Limb (tissue), 2 donors: ENCODE data around the gene CDH4.
A peak's percentile ranks its signal among the peaks of the same experiment; 100 is the strongest.

Experiments used
- DNase-seq, 2 donors: peaks; one replicate each; pipeline ENCODE4 v3.0.0-alpha.2; 2016; ENCODE audit errors: extremely low spot score in 2 of 2

CDH4 gene

GRCh38 chr20:61600016-61600415, 348.0 kb downstream of the CDH4 start:
- peak in 1 of 2 donors; percentile 38 for DNase-seq

DNA sequence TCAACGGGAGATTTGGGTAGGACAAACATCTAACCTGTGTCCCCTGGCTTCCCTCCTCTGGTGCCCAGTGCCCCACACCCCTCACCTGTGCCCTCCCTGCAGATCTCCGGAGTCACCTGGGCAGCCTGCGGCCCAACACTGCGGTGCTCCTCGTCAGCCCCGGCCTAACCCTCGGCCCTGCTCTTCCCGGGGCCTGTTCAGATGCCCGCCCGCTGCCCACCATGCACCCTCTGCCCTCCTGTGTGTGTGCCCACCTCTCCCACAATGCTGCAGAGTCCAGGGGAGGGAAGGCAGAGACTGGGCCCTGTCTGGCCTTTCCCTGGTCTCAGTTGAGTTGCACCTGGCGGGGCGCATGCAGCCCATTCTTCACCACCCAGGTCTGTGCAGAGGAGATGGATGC, 349.3 kb downstream of the CDH4 start:
- no peak for DNase-seq

DNA sequence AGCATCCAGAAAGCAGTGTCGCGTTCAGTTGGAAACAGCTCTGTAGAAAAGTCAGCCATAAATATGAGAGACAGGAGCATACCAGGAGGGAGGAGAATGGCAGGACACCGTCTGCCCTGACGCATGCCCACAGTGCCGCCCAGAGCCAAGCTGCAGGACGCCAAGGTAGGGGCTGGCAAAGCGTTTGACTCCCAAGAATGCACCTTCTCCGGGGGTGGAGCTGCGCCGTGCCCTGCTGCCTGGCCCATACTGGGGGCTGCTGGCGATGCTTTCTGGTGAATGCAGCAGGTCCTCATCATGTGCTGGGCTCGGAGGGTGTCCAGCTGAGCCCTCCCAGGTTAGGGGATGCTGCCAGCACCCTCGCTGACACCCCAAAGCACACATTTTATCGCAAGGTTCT, 349.8 kb downstream of the CDH4 start:
- DNase-seq: no peak

DNA sequence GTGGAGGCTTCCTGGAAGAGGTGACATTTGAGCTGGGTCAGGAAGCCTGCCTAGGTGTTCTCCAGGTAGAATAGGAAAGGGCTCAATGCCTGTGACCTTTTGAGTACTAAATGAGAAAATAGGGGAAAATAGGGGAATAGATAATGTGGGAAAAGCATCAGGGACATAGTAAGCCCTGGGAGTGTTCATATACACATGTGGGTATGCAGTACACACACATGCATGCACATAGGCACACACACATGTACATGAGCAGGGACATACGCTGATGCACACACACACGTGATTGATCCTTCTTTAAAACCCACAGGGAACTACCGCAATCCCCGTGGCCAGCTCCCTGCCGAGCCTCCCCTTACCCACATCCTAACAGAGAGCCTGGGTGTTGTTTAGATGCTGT, 351.7 kb downstream of the CDH4 start:
- DNase-seq: no peak

DNA sequence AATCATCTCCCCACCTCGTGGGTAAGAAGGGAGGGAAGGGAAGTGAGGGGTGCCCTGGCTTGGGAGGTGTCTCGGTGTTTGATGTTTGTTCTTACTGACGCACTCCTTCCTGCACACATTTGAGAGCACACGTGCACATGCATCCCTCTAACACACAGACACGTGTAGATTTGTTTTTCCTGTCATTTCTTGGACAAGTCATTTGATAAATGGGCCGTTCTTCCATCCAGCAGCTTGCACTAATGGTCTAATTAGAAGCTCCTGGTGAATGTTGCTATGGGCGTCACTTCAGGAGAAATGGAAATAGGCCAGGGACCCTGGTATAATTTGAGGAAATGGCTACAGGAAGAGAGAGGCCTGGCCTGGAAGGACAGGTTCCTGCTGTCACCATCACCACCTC, 352.5 kb downstream of the CDH4 start:
- no peak for DNase-seq

GRCh38 chr20:61605283-61605682, 353.2 kb downstream of the CDH4 start:
- DNase-seq: no peak

- DNase-seq: no peak
These were observed 353.9 kb downstream of the CDH4 start for GRCh38 chr20:61605862-61606557.

DNA sequence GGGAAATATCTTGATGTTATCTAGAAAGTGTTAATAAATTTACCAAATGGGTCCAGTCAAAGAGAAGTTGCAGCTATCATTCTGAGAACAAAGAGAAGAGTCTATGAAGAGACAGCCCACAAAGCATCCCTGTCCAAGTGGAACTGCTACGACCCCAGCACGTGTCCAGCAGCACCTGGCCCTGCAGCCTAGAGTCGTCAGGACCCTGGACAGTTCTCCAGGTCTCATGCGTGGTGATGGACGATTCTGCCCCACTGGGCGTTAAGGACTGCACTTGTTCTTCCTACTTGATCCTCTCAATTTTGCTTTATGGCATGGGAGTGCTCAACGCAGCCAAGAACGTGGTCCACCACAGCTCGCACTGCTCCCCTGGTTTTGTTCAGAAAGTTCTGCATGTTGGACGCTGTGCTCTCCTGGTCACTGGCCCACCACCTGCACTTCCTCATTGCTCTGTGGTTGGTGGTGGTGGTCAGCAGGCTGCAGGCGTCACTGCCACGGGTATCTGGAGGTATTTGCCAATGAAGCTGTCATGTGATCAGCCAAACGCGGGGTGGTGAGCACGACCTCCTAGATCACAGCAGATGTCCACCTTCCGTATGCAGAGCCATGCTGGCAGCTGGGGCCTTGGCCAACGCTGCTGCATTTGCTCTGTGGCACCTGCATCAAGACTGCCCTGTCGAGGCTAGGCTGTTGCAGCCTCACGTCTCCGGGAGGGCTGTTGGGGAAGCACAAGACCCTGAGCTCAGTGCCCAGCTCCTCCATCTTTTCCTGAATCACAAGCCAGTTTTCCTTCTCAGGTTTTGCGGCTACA, 356.4 kb downstream of the CDH4 start:
- DNase-seq: peak in 1 of 2 donors; percentile 64

GRCh38 chr20:61609461-61609860, 357.4 kb downstream of the CDH4 start:
- DNase-seq: no peak

DNA sequence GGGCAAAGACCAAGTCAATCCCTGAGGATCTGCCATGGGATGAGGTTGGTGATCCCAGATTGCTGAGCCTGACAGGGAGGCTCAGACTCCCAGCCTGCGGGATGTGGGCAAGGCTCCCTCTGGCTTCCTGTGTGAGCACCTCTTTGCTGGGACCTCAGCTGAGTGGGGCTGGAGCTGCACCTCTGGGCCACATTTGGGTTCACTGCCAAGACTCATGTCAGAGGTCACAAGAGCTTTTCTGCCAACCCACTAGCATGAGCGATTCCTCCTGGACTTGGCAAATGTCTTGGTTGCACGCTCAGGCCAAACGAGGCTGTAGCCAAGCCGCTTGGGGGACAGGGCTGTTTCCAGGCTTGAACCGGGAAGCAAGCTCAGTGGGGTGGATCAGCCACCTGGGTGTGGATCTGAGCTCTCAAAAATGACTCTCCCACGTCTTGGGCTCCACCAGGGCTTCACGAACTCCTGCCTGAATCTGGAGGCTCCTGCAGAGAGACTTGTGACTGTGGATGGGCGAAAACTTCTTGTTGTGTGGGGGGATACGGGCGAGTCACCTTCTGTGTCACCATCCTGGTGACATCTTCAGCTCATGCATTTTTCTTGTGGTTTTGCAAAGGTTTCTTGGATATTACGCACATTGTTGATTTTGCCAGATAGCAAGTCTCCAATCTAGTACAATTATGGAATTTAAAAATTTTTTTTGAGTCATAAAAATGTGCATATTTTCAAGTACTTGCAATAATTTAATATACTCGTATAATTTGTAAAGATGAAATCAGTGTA, 359.5 kb downstream of the CDH4 start:
- DNase-seq: no peak

GRCh38 chr20:61613917-61614705, 362.1 kb downstream of the CDH4 start:
- DNase-seq: no peak

DNA sequence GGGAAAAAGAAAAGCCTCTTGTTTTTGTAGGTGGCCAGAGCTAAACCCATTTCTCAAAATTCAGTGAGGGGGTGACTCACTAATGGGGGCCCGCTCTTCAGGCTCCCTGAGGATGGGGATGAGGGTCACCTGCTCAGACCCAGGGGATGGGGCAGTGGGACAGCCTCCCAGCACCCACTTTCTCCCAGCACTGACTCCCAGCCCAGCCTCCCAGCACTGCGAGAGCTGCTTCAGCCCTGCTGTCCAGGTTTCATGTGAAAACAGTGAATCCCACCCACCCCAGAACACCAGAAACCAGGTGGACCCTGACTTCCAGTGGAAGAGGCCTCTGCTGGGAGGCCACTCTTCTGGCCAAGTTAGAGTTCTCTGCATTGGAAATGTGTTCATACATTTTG, 362.6 kb downstream of the CDH4 start:
- DNase-seq: no peak

GRCh38 chr20:61615806-61616205, 363.7 kb downstream of the CDH4 start:
- no peak for DNase-seq

DNA sequence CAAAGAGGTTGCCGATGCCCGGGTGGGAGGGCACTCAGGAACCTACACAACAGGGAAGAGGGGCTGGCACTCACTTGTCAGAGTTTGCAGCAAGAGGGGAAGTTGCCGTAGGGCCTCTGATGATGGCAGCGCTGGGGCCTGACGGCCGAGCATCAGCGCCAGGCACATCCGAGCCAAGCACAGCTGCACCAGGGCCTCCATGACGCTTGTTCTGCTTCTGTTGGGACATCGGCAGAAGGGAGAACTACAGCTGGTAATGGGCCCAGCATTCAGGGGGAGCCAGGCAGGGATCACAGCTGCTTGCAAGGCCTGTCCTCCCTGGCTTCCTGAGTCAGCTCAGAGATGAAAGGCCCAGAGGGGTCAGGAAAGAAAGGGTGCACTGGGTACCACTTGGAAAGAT, 367.7 kb downstream of the CDH4 start:
- no peak for DNase-seq

DNA sequence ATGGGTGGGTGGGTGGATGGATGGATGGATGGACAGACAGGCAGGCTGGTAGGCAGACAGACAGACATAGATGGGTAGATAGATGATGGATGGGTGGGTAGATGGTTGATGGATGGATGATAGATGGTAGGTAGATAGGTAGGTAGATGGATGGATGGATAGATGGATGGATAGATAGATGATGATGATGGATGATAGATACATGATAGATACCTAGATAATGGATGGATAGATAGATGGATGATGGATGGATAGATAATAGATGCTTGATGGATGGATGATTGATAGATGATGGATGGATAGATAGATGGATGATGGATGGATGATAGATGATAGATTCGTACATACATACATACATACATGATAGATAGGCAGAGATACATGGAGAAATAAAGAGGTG, 368.1 kb downstream of the CDH4 start:
- no peak for DNase-seq

GRCh38 chr20:61621035-61621730, 369.1 kb downstream of the CDH4 start:
- DNase-seq: no peak

- DNase-seq: no peak
These were observed 369.8 kb downstream of the CDH4 start for GRCh38 chr20:61621852-61622251.

- no peak for DNase-seq
These were observed 371.4 kb downstream of the CDH4 start for GRCh38 chr20:61623451-61623850.

DNA sequence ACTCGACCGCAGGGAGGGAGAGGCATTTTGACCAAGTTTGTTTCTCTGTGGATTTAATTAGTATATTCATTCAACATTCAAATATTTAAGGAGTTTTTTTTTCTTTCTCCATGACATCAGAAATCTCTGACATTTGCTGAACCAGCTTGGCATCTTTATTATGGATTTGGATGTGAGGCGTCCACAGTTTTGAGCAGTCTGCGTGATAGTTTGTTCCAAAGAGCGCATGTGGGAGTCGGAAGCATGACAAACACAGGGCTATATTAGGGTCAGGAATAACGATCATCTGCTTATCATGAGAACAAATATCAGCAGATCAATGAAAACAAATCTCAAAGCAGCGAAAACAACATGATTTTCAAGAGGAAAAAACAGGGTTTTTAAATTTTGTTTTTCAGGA, 373.2 kb downstream of the CDH4 start:
- DNase-seq: no peak

DNA sequence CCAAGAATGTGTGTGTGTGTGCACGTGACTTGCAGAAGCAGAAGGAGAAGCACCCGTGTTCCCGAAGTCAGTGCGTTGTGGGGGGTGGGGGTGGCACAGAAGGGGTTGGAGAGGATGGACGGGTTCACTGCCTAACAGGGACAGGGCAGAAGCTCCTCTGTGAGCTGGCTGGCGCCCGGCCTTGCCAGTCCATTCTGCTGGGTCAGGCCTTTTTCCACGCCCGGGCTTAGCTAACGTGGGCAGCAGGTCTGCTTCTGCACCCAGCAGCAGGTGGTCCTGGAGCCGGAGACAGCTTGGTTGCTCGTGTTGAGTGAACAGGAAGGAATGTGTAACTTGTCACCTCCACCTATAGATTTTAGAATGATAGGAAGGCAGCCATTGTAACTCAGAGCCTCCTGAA, 374.4 kb downstream of the CDH4 start:
- DNase-seq: no peak
